HCT116 (cell line): ENCODE data around the gene SLAMF8. TPM values are rescaled to one million over a fixed set of nuclear protein-coding genes. Genes with fewer than 3 reads are reported as not detected.
A peak's percentile ranks its signal among the peaks of the same experiment; 100 is the strongest.

ENCODE experiments used
- ATAC-seq: fragments of 200-7000 bp; cut with Tn5 transposase; 2 replicates; pipeline ENCODE4 v1.9.1; 2020; ENCODE audit warnings: mild to moderate bottlenecking, moderate library complexity
- BruUV-seq: library from RNA; stranded (reverse); fragments of 400-500 nt; replicated peaks from 2 replicates; lab custom pipeline; 2021; lab: Mats Ljungman, UMichigan
- CTCF ChIA-PET: fragments of 300-600 bp; sonication (Branson Sonifier 250); formaldehyde crosslinking; loops from one replicate; lab custom pipeline; 2021; ENCODE audit warnings: antibody characterized with exemption; lab: Charles Lee
- POLR2A ChIA-PET: fragments of 300-600, 350-600 bp; sonication (Branson Sonifier 250); formaldehyde crosslinking; loops from one replicate; lab custom pipeline; 2021; ENCODE audit warnings: antibody characterized with exemption; lab: Charles Lee
- RAD21 ChIA-PET, 2 experiments: fragments of 300-600 bp; sonication (Branson Sonifier 250); formaldehyde crosslinking; loops; one replicate each; lab custom pipeline; 2023; ENCODE audit warnings: low total read pairs in 2 of 2; ENCODE audit not compliant: uncharacterized antibody in 2 of 2, unreplicated experiment in 2 of 2, low non-redundant PET in 1 of 2; lab: Charles Lee
- DNase-seq: peaks from one replicate; pipeline ENCODE4 v3.0.0-alpha.2; 2010; ENCODE audit warnings: low read depth, low spot score
- H2AFZ ChIP-seq: fragments of 200-600 bp; shearing (Covaris generic), sonication (generic); 2 replicates; pipeline ENCODE4 v1.6.1; 2017; ENCODE audit warnings: low read depth, mixed run types, mixed read lengths, antibody characterized with exemption, low read length; ENCODE audit not compliant: poor library complexity, severe bottlenecking
- H3K27ac ChIP-seq: 2 replicates; pipeline ENCODE4 v1.5.1; 2012; ENCODE audit warnings: low read depth, low read length
- H3K27me3 ChIP-seq: fragments of 200-600 bp; sonication (generic); 2 replicates; pipeline ENCODE4 v1.6.1; 2016; ENCODE audit warnings: mixed run types, low read length, mixed read lengths; ENCODE audit not compliant: insufficient read depth
- H3K36me3 ChIP-seq, 2 experiments: fragments of 200-500 bp in 1 of 2; fragments of 200-600 bp in 1 of 2; sonication (Bioruptor generic) in 1 of 2; sonication (generic) in 1 of 2; 2 replicates each; pipeline versions ENCODE4 v1.5.1 to v1.6.1; 2014 to 2016; ENCODE audit warnings: low read length in 2 of 2, inconsistent platforms in 1 of 2, mixed read lengths in 1 of 2, mixed run types in 1 of 2; ENCODE audit not compliant: insufficient read depth in 2 of 2, control insufficient read depth in 1 of 2
- H3K4me1 ChIP-seq, 2 experiments: fragments of 200-600 bp in 1 of 2; sonication (generic) in 1 of 2; 2 replicates each; pipeline versions ENCODE4 v1.5.1 to v1.6.1; 2012 to 2017; ENCODE audit warnings: low read length in 2 of 2, inconsistent platforms in 1 of 2, mild to moderate bottlenecking in 1 of 2, mixed read lengths in 1 of 2, mixed run types in 1 of 2, moderate library complexity in 1 of 2; ENCODE audit not compliant: insufficient read depth in 2 of 2, control insufficient read depth in 1 of 2
- H3K4me2 ChIP-seq: fragments of 200-600 bp; sonication (generic); 2 replicates; pipeline ENCODE4 v1.6.1; 2017; ENCODE audit warnings: mixed run types, low read length, mixed read lengths
- H3K4me3 ChIP-seq, 2 experiments: fragments of 200-600 bp in 1 of 2; sonication (generic) in 1 of 2; replicated peaks in 1 of 2; 2 replicates each; pipeline ENCODE4 v1.5.1; 2011 to 2016; ENCODE audit warnings: low read length in 2 of 2, control low read depth in 1 of 2, low read depth in 1 of 2, mild to moderate bottlenecking in 1 of 2, mixed read lengths in 1 of 2, mixed run types in 1 of 2
- H3K79me2 ChIP-seq: fragments of 200-600 bp; sonication (generic); 2 replicates; pipeline ENCODE4 v1.6.1; 2017; ENCODE audit warnings: mild to moderate bottlenecking, mixed run types, low read length, moderate library complexity, mixed read lengths; ENCODE audit not compliant: insufficient read depth
- H3K9ac ChIP-seq: fragments of 200-600 bp; sonication (generic); 2 replicates; pipeline ENCODE4 v1.6.1; 2016; ENCODE audit warnings: low read length, mixed read lengths
- H3K9me2 ChIP-seq: fragments of 200-600 bp; sonication (generic), shearing (Covaris generic); 2 replicates; pipeline ENCODE4 v1.6.1; 2017; ENCODE audit warnings: mixed run types, mild to moderate bottlenecking, moderate library complexity; ENCODE audit not compliant: insufficient read depth
- H3K9me3 ChIP-seq, 2 experiments: fragments of 200-500 bp in 1 of 2; fragments of 200-600 bp in 1 of 2; sonication (Bioruptor generic) in 1 of 2; sonication (generic) in 1 of 2; 2 replicates each; pipeline ENCODE4 v1.6.1; 2014 to 2017; ENCODE audit warnings: low read length in 2 of 2, mixed read lengths in 2 of 2, inconsistent platforms in 1 of 2, low read depth in 1 of 2, mild to moderate bottlenecking in 1 of 2, mixed run types in 1 of 2, moderate library complexity in 1 of 2; ENCODE audit not compliant: control insufficient read depth in 1 of 2, insufficient read depth in 1 of 2
- H4K20me1 ChIP-seq: fragments of 200-600 bp; sonication (generic), shearing (Covaris generic); 2 replicates; pipeline ENCODE4 v1.6.1; 2017; ENCODE audit warnings: mixed run types, mild to moderate bottlenecking, moderate library complexity; ENCODE audit not compliant: insufficient read depth
- CEBPB ChIP-seq: IDR thresholded peaks from 2 replicates; pipeline ENCODE4 v1.6.1; 2012; ENCODE audit warnings: low read depth
- EZH2phosphoT487 ChIP-seq: fragments of 200-600 bp; IDR thresholded peaks from 2 replicates; pipeline ENCODE4 v1.6.1; 2018; ENCODE audit warnings: antibody characterized with exemption, borderline replicate concordance
- JUND ChIP-seq: IDR thresholded peaks from 2 replicates; pipeline ENCODE4 v1.6.1; 2012
- MAX ChIP-seq: IDR thresholded peaks from 2 replicates; pipeline ENCODE4 v1.6.1; 2012
- POLR2A ChIP-seq: IDR thresholded peaks from 2 replicates; pipeline ENCODE4 v1.7.0; 2011; ENCODE audit warnings: borderline replicate concordance; ENCODE audit not compliant: insufficient read depth, insufficient read length; ENCODE audit errors: extremely low read depth
- RAD21 ChIP-seq: IDR thresholded peaks from 2 replicates; pipeline ENCODE4 v1.6.1; 2012; ENCODE audit warnings: low read depth, mild to moderate bottlenecking
- REST ChIP-seq: IDR thresholded peaks from 2 replicates; pipeline ENCODE4 v1.6.1; 2012; ENCODE audit warnings: low read depth
- SP1 ChIP-seq: IDR thresholded peaks from 2 replicates; pipeline ENCODE4 v1.6.1; 2012; ENCODE audit warnings: low read depth
- TCF7L2 ChIP-seq: IDR thresholded peaks from 2 replicates; pipeline ENCODE4 v1.7.0; 2011; ENCODE audit warnings: borderline replicate concordance, inconsistent platforms; ENCODE audit not compliant: insufficient read depth, insufficient read length; ENCODE audit errors: extremely low read depth
- intact Hi-C: fragments of 100-400 bp; cut with micrococcal nuclease; formaldehyde crosslinking; loops from 2 replicates; pipeline ENCODE4 v1.10.0; 2022
- total RNA-seq: library from RNA; stranded (reverse); gene quantifications from one replicate; pipeline ENCODE4 v1.2.1, GENCODE V29; 2021; ENCODE audit not compliant: unreplicated experiment
- TF ChIP-seq, protein P1 (sequence below): IDR thresholded peaks from 2 replicates; pipeline ENCODE4 v1.6.1; 2011; ENCODE audit warnings: mild to moderate bottlenecking, low read length, moderate library complexity; ENCODE audit not compliant: insufficient replicate concordance; ENCODE audit errors: extremely low read depth
- TF ChIP-seq, protein P2 (sequence below), 3 experiments: fragments of 200-600 bp in 1 of 3; sonication (generic) in 1 of 3; IDR thresholded peaks in 2 of 3; conservative IDR thresholded peaks in 1 of 3; 2 replicates each; pipeline ENCODE4 v1.5.1; 2012 to 2017; ENCODE audit warnings: low read depth in 2 of 3, low read length in 2 of 3, antibody characterized with exemption in 1 of 3, borderline replicate concordance in 1 of 3, control low read depth in 1 of 3, mild to moderate bottlenecking in 1 of 3, mixed read lengths in 1 of 3, mixed run types in 1 of 3, moderate library complexity in 1 of 3; ENCODE audit not compliant: insufficient read depth in 1 of 3

SLAMF8 gene
- total RNA-seq, 1 experiment from 2014 or later, result not detected

DNA sequence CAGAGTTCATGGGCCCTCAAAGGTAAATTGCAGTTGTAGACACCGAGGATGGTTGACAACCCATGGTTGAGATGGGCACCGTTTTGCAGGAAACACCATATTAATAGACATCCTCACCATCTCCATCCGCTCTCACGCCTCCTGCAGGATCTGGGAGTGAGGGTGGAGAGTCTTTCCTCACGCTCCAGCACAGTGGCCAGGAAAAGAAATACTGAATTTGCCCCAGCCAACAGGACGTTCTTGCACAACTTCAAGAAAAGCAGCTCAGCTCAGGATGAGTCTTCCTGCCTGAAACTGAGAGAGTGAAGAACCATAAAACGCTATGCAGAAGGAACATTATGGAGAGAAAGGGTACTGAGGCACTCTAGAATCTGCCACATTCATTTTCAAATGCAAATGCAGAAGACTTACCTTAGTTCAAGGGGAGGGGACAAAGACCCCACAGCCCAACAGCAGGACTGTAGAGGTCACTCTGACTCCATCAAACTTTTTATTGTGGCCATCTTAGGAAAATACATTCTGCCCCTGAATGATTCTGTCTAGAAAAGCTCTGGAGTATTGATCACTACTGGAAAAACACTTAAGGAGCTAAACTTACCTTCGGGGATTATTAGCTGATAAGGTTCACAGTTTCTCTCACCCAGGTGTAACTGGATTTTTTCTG is 9.3 kb downstream of the SLAMF8 start:
- Histone ChIP-seq H3K4me3 (no peak overlapping the region), H2AFZ (no peak overlapping the region), H3K27ac (no peak overlapping the region), H3K36me3 (no peaks in the 10 kb centered on the region), H3K4me1 (peaks cover 0 to 14% of the 10 kb centered on the region in 2 experiments; a peak in 2 of 4 replicates), H3K79me2 (no peaks in the 10 kb centered on the region), H3K9me3 (no peaks in the 10 kb centered on the region), H3K9me2 (no peaks in the 10 kb centered on the region), H3K27me3 (no peaks in the 10 kb centered on the region), H4K20me1 (no peaks in the 10 kb centered on the region), H3K4me2 (no peak overlapping the region), H3K9ac (no peak overlapping the region)
- no TSS peak for BruUV-seq
- DNase-seq (no peak), ATAC-seq (0 out of 2 replicates have a peak, but pooled peaks have one; percentile 34)
- POLR2A ChIA-PET, result interaction anchor here (1.0 kb wide), 1 partner anchor 11 kb away, joined by 3 read pairs; no protein-coding TSS in a partner anchor
- RAD21 ChIA-PET, result interaction anchor here (1.2 to 1.7 kb wide), 2 partner anchors 55 kb away, joined by 5 read pairs; no protein-coding TSS in a partner anchor
- intact Hi-C loops, result loop anchor here (1.0 kb wide), 1 partner anchor 55 kb away; no protein-coding TSS in a partner anchor
- TF ChIP-seq JUND (no peak), MAX (no peak), EZH2phosphoT487 (no peak), CEBPB (no peak), REST (no peak), TCF7L2 (no peak), RAD21 (peak; percentile 61), POLR2A (no peak), SP1 (no peak)
- TF ChIP-seq, protein P1, sequence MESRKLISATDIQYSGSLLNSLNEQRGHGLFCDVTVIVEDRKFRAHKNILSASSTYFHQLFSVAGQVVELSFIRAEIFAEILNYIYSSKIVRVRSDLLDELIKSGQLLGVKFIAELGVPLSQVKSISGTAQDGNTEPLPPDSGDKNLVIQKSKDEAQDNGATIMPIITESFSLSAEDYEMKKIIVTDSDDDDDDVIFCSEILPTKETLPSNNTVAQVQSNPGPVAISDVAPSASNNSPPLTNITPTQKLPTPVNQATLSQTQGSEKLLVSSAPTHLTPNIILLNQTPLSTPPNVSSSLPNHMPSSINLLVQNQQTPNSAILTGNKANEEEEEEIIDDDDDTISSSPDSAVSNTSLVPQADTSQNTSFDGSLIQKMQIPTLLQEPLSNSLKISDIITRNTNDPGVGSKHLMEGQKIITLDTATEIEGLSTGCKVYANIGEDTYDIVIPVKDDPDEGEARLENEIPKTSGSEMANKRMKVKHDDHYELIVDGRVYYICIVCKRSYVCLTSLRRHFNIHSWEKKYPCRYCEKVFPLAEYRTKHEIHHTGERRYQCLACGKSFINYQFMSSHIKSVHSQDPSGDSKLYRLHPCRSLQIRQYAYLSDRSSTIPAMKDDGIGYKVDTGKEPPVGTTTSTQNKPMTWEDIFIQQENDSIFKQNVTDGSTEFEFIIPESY, result no peak
- TF ChIP-seq, protein P2, sequence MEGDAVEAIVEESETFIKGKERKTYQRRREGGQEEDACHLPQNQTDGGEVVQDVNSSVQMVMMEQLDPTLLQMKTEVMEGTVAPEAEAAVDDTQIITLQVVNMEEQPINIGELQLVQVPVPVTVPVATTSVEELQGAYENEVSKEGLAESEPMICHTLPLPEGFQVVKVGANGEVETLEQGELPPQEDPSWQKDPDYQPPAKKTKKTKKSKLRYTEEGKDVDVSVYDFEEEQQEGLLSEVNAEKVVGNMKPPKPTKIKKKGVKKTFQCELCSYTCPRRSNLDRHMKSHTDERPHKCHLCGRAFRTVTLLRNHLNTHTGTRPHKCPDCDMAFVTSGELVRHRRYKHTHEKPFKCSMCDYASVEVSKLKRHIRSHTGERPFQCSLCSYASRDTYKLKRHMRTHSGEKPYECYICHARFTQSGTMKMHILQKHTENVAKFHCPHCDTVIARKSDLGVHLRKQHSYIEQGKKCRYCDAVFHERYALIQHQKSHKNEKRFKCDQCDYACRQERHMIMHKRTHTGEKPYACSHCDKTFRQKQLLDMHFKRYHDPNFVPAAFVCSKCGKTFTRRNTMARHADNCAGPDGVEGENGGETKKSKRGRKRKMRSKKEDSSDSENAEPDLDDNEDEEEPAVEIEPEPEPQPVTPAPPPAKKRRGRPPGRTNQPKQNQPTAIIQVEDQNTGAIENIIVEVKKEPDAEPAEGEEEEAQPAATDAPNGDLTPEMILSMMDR (IDR thresholded peaks at IDR 0.05 in 2 of 3, conservative IDR thresholded peaks at IDR 0.05 in 1 of 3; ENCODE audit: borderline replicate concordance in 1 of 3, insufficient read depth in 1 of 3, low read depth in 2 of 3, low read length in 2 of 3), result peak in 2 of 3 experiments; percentile 35 to 59; a peak in 3 of 6 replicates
- CTCF ChIA-PET, result interaction anchor here (0.8 to 2.0 kb wide), 3 partner anchors 37 to 172 kb away, joined by 3 to 31 read pairs (median 4); no protein-coding TSS in a partner anchor
